ENCODE data around the gene ANKRD44.

DNA sequence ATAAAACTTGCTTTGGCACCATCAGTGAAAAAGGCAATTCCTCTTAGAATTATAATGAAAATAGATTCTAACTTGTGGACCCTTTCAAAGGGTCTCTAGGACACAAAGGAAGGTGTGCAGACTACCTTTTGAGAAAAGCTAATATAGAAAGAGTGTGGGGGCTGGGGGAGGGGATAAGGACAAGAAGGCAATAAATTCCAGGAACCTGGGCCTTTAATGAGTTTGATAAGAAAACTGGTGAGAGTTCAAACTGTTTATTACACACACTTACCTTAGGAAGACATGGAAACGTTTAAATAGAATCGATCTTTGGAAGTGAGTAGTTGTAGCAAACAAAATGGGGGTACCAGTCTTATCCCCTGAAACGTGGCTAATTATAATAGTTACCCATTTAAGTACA, 344.5 kb downstream of the ANKRD44 start:
- no peak for TF ChIP-seq POLR2A (IDR thresholded peaks at IDR 0.05)
- TF ChIP-seq, protein P1, sequence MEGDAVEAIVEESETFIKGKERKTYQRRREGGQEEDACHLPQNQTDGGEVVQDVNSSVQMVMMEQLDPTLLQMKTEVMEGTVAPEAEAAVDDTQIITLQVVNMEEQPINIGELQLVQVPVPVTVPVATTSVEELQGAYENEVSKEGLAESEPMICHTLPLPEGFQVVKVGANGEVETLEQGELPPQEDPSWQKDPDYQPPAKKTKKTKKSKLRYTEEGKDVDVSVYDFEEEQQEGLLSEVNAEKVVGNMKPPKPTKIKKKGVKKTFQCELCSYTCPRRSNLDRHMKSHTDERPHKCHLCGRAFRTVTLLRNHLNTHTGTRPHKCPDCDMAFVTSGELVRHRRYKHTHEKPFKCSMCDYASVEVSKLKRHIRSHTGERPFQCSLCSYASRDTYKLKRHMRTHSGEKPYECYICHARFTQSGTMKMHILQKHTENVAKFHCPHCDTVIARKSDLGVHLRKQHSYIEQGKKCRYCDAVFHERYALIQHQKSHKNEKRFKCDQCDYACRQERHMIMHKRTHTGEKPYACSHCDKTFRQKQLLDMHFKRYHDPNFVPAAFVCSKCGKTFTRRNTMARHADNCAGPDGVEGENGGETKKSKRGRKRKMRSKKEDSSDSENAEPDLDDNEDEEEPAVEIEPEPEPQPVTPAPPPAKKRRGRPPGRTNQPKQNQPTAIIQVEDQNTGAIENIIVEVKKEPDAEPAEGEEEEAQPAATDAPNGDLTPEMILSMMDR (IDR thresholded peaks at IDR 0.05), result no peak
